A549 (cell line): ENCODE measurements around the gene KIAA1191. TPM values are rescaled to one million over a fixed set of nuclear protein-coding genes. Genes with fewer than 3 reads are reported as not detected.

ENCODE experiments used
- ATAC-seq, 2 experiments: fragments of 200-7000 bp in 1 of 2; fragments of >200 bp in 1 of 2; cut with Nextera tagmentation in 1 of 2; cut with Tn5 transposase in 1 of 2; 3 replicates each; pipeline versions ENCODE4 v1.8.0 to v1.9.1; 2018 to 2020; ENCODE audit warnings: mild to moderate bottlenecking in 1 of 2, moderate library complexity in 1 of 2
- CTCF ChIA-PET: fragments of 300-600 bp; sonication (Branson Sonifier 250); formaldehyde crosslinking; extraction: SDS; loops from one replicate; lab custom pipeline; 2021; ENCODE audit warnings: antibody characterized with exemption, inconsistent platforms; lab: Yijun Ruan, JAX
- POLR2A ChIA-PET: fragments of 350-600 bp; formaldehyde crosslinking; extraction: SDS; loops from one replicate; lab custom pipeline; 2021; ENCODE audit warnings: antibody characterized with exemption, inconsistent platforms; lab: Yijun Ruan, JAX
- DNase-seq, 2 experiments: peaks; one replicate each; pipeline versions ENCODE4 v3.0.0 to v3.0.0-alpha.2; 2011 to 2016; ENCODE audit warnings: low read depth in 1 of 2, low spot score in 1 of 2
- FAIRE-seq: peaks from 2 replicates; lab custom pipeline; 2011; peaks lifted over from hg19 to GRCh38; lab: Jason Lieb, UNC
- H3K27ac ChIP-seq, 2 experiments: fragments of >200 bp; sonication (Bioruptor Twin); formaldehyde crosslinking; 3 replicates each; pipeline ENCODE4 v1.5.1; 2016 to 2017
- H3K4me1 ChIP-seq: fragments of >200 bp; sonication (Bioruptor Twin); formaldehyde crosslinking; 3 replicates; pipeline ENCODE4 v1.6.1; 2016
- H3K4me2 ChIP-seq: fragments of >200 bp; sonication (Bioruptor Twin); formaldehyde crosslinking; 3 replicates; pipeline ENCODE4 v1.6.1; 2016
- H3K4me3 ChIP-seq: fragments of >200 bp; sonication (Bioruptor Twin); formaldehyde crosslinking; 3 replicates; pipeline ENCODE4 v1.5.1; 2016
- H3K9me3 ChIP-seq: fragments of >200 bp; sonication (Bioruptor Twin); formaldehyde crosslinking; 3 replicates; pipeline ENCODE4 v1.6.1; 2016
- BCL3 ChIP-seq: fragments of >200 bp; sonication (Bioruptor Twin); formaldehyde crosslinking; IDR thresholded peaks from 3 replicates; pipeline ENCODE4 v1.6.1; 2016
- CBX2 ChIP-seq: fragments of 200-600 bp; sonication (generic); IDR thresholded peaks from 2 replicates; pipeline ENCODE4 v1.6.1; 2016; ENCODE audit warnings: low read depth, mild to moderate bottlenecking, borderline replicate concordance
- CHD2 ChIP-seq: fragments of 150-350 bp; IDR thresholded peaks from 2 replicates; pipeline ENCODE4 v1.6.1; 2014; ENCODE audit warnings: low read length; ENCODE audit not compliant: partially characterized antibody
- CTCF ChIP-seq: fragments of >200 bp; sonication (Bioruptor Twin); formaldehyde crosslinking; IDR thresholded peaks from 3 replicates; pipeline ENCODE4 v1.5.1; 2016
- E2F6 ChIP-seq: IDR thresholded peaks from 2 replicates; pipeline ENCODE4 v1.6.1; 2012; ENCODE audit warnings: low read depth, borderline replicate concordance
- ELK1 ChIP-seq: fragments of 150-350 bp; IDR thresholded peaks from 2 replicates; pipeline ENCODE4 v1.6.1; 2014; ENCODE audit warnings: low read depth, mild to moderate bottlenecking, low read length
- EP300 ChIP-seq, 2 experiments: fragments of >200 bp; sonication (Bioruptor Twin); formaldehyde crosslinking; IDR thresholded peaks; 2 replicates in 1 of 2; 3 replicates in 1 of 2; pipeline ENCODE4 v1.6.1; 2016 to 2017
- FOSB ChIP-seq: fragments of 250-450 bp; sonication (Bioruptor Pico); IDR thresholded peaks from 2 replicates; pipeline ENCODE4 v1.5.0; 2020; ENCODE audit warnings: mild to moderate bottlenecking, moderate library complexity
- FOSL2 ChIP-seq, 2 experiments: fragments of 450-650 bp in 1 of 2; fragments of >200 bp in 1 of 2; sonication (Bioruptor Twin) in 1 of 2; formaldehyde crosslinking; IDR thresholded peaks; 2 replicates each; pipeline versions ENCODE4 v1.5.0 to v1.6.1; 2016 to 2020; ENCODE audit warnings: mild to moderate bottlenecking in 1 of 2, moderate library complexity in 1 of 2
- GATA3 ChIP-seq: IDR thresholded peaks from 2 replicates; pipeline ENCODE4 v1.6.1; 2012; ENCODE audit warnings: borderline replicate concordance
- HOXA7 ChIP-seq: fragments of 250-450 bp; sonication (Bioruptor Pico); IDR thresholded peaks from 2 replicates; pipeline ENCODE4 v1.5.0; 2020; ENCODE audit warnings: mild to moderate bottlenecking, moderate library complexity
- HOXB5 ChIP-seq: fragments of 250-450 bp; sonication (Bioruptor Pico); IDR thresholded peaks from 2 replicates; pipeline ENCODE4 v1.5.0; 2020; ENCODE audit warnings: mild to moderate bottlenecking, moderate library complexity
- JUN ChIP-seq, 2 experiments: fragments of >200 bp; sonication (Bioruptor Twin); formaldehyde crosslinking; IDR thresholded peaks; 2 replicates in 1 of 2; 3 replicates in 1 of 2; pipeline ENCODE4 v1.6.1; 2016 to 2017
- MAFK ChIP-seq: fragments of 450-650 bp; IDR thresholded peaks from 2 replicates; pipeline ENCODE4 v1.6.1; 2014; ENCODE audit not compliant: partially characterized antibody
- POLR2AphosphoS2 ChIP-seq: conservative IDR thresholded peaks from 2 replicates; pipeline ENCODE4 v1.6.1; 2012; ENCODE audit warnings: low read length, improper control_type of control experiment, inconsistent platforms
- RAD21 ChIP-seq, 2 experiments: fragments of >200 bp in 1 of 2; sonication (Bioruptor Twin) in 1 of 2; formaldehyde crosslinking in 1 of 2; IDR thresholded peaks in 1 of 2; conservative IDR thresholded peaks in 1 of 2; 2 replicates in 1 of 2; 3 replicates in 1 of 2; pipeline ENCODE4 v1.6.1; 2012 to 2018; ENCODE audit warnings: inconsistent platforms in 1 of 2
- RARB ChIP-seq: fragments of 250-450 bp; sonication (Bioruptor Pico); IDR thresholded peaks from 2 replicates; pipeline ENCODE4 v1.8.0; 2021; ENCODE audit warnings: mild to moderate bottlenecking, moderate library complexity
- RFX5 ChIP-seq: fragments of 450-650 bp; IDR thresholded peaks from 2 replicates; pipeline ENCODE4 v1.7.1; 2014; ENCODE audit warnings: antibody characterized with exemption, mild to moderate bottlenecking, moderate library complexity
- TFCP2L1 ChIP-seq: fragments of 250-450 bp; sonication (Bioruptor Pico); IDR thresholded peaks from 2 replicates; pipeline ENCODE4 v1.5.0; 2021; ENCODE audit warnings: mild to moderate bottlenecking
- USF2 ChIP-seq: fragments of 450-650 bp; IDR thresholded peaks from 2 replicates; pipeline ENCODE4 v1.6.1; 2014; ENCODE audit warnings: antibody characterized with exemption
- ZC3H11A ChIP-seq: fragments of 450-650 bp; IDR thresholded peaks from 2 replicates; pipeline ENCODE4 v1.6.1; 2014; ENCODE audit warnings: antibody characterized with exemption, mild to moderate bottlenecking
- ZFP36 ChIP-seq: fragments of 450-650 bp; IDR thresholded peaks from 2 replicates; pipeline ENCODE4 v1.6.1; 2014; ENCODE audit warnings: borderline replicate concordance; ENCODE audit not compliant: partially characterized antibody
- WGBS: methylation state at CpG from one replicate; pipeline ENCODE4 v1.1.6; 2017; ENCODE audit errors: missing lambda C conversion rate; 5-methylcytosine and 5-hydroxymethylcytosine counted together
- polyA plus RNA-seq, 4 experiments: library from polyadenylated mRNA; depleted of rRNA in 3 of 4; stranded (reverse); fragments of >200 nt; fragmentation: RNase III in 1 of 4; extraction: RNeasy Plus Mini Kit Qiagen cat#74134 plus additional on column Dnase treatment in 1 of 4; gene quantifications; 2 replicates in 3 of 4; 3 replicates in 1 of 4; pipeline ENCODE4 v1.2.3, GENCODE V29; 2011 to 2017

KIAA1191 gene
- polyA plus RNA-seq, 2 of the 4 experiments (the other 2 are of a cell fraction), result 83.6 to 89.3 TPM

GRCh38 chr5:176382721-176383120, 21.2 kb upstream of the KIAA1191 start:
- peak in 1 of 2 experiments; percentile 8; a peak in 3 of 6 replicates for ATAC-seq
- TF ChIP-seq ZFP36 (no peak), CHD2 (no peak), ELK1 (no peak), ZC3H11A (no peak), RFX5 (no peak), JUN (IDR thresholded peaks at IDR 0.05) (no peak), POLR2AphosphoS2 (no peak), EP300 (IDR thresholded peaks at IDR 0.05) (no peak), CBX2 (no peak), E2F6 (no peak), MAFK (no peak), RAD21 (conservative IDR thresholded peaks at IDR 0.05 in 1 of 2, IDR thresholded peaks at IDR 0.05 in 1 of 2) (no peak), FOSB (CRISPR knock-in tag) (no peak), GATA3 (no peak), BCL3 (no peak), HOXA7 (no peak), TFCP2L1 (CRISPR knock-in tag) (no peak), HOXB5 (no peak), FOSL2 (IDR thresholded peaks at IDR 0.05) (no peak), FOSL2 (CRISPR knock-in tag; IDR thresholded peaks at IDR 0.05) (no peak), USF2 (no peak)

GRCh38 chr5:176381979-176382378, 20.4 kb upstream of the KIAA1191 start:
- no peak for TF ChIP-seq E2F6
- no peak for TF ChIP-seq RARB (CRISPR knock-in tag)
- no peak for TF ChIP-seq CTCF
- no peak for TF ChIP-seq HOXA7
- no peak overlapping the region for H3K27ac ChIP-seq
- 80% methylated on average over 3 of the region's 3 CpGs for WGBS
- peaks cover 7% of the 10 kb centered on the region for H3K4me1 ChIP-seq
- FAIRE-seq, result no peak
- H3K4me2 ChIP-seq, result no peak overlapping the region
- H3K4me3 ChIP-seq, result no peak overlapping the region
- ChIA-PET CTCF (interaction anchor here (1.3 kb wide), 1 partner anchor 848 kb away, joined by 4 read pairs; no protein-coding TSS in a partner anchor), POLR2A (no interaction called here)
- no peak for DNase-seq
- H3K9me3 ChIP-seq, result no peaks in the 10 kb centered on the region
- ATAC-seq, result peak in 1 of 2 experiments; percentile 16; a peak in 3 of 6 replicates

More at GRCh38 chr5:176382721-176383120, 21.2 kb upstream of the KIAA1191 start:
- CTCF ChIA-PET, result interaction anchor here (1.0 to 1.4 kb wide), 3 partner anchors 10 to 849 kb away, joined by 3 to 4 read pairs (median 3); no protein-coding TSS in a partner anchor
- no peak for DNase-seq
- peaks cover 12% of the 10 kb centered on the region for H3K4me1 ChIP-seq
- H3K9me3 ChIP-seq, result no peaks in the 10 kb centered on the region
- H3K27ac ChIP-seq, result no peak overlapping the region
- H3K4me2 ChIP-seq, result no peak overlapping the region
- POLR2A ChIA-PET, result no interaction called here
- 88% methylated on average over 3 of the region's 3 CpGs for WGBS
- H3K4me3 ChIP-seq, result no peak overlapping the region
- FAIRE-seq, result no peak
